B cell (primary cell): ENCODE results near the gene BANP.
"Not testable (repeated sequence)": the region's sequence is repeated elsewhere in the genome, so short reads cannot be mapped to it uniquely, and the experiment has no call there.

ENCODE experiments used
- EZH2 ChIP-seq: IDR thresholded peaks from 2 replicates; pipeline ENCODE4 v1.6.1; 2012; ENCODE audit warnings: borderline replicate concordance, low read depth, mild to moderate bottlenecking, moderate library complexity, low read length; ENCODE audit not compliant: insufficient read depth, poor library complexity, severe bottlenecking
- TF ChIP-seq, protein P1 (sequence below): fragments of 200-600 bp; IDR thresholded peaks from one replicate; pipeline ENCODE4 v1.8.0; 2022; ENCODE audit warnings: antibody characterized with exemption, mild to moderate bottlenecking

DNA sequence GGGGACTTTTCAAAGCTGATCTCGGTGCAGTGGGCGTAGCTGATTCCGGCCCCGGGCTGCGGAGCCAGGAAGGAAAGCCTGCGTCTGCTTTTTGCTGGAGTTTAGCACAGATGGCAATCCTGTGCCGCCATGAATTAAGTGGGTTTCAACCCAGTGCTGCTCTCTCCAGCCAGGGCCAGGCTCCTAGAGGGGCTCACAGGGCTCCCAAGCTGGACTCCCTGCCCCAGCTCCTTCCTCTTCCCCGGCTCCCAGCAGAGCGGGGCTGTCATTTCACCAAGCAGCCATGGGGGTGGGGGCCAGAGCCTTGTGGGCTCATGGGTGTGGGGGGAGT lies 140.7 kb downstream of the BANP start:
- TF ChIP-seq, protein P1, sequence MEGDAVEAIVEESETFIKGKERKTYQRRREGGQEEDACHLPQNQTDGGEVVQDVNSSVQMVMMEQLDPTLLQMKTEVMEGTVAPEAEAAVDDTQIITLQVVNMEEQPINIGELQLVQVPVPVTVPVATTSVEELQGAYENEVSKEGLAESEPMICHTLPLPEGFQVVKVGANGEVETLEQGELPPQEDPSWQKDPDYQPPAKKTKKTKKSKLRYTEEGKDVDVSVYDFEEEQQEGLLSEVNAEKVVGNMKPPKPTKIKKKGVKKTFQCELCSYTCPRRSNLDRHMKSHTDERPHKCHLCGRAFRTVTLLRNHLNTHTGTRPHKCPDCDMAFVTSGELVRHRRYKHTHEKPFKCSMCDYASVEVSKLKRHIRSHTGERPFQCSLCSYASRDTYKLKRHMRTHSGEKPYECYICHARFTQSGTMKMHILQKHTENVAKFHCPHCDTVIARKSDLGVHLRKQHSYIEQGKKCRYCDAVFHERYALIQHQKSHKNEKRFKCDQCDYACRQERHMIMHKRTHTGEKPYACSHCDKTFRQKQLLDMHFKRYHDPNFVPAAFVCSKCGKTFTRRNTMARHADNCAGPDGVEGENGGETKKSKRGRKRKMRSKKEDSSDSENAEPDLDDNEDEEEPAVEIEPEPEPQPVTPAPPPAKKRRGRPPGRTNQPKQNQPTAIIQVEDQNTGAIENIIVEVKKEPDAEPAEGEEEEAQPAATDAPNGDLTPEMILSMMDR: not testable (repeated sequence)
- not testable (repeated sequence) for TF ChIP-seq EZH2
